Sigmoid colon (tissue), 4 donors: Measurements from ENCODE around the gene MRAS.

Experiments used
- CTCF ChIP-seq, 4 experiments: fragments of 450-650 bp in 3 of 4; fragments of 200-600 bp in 1 of 4; IDR thresholded peaks; one replicate each; pipeline ENCODE4 v1.5.1; 2016 to 2019; ENCODE audit warnings: antibody characterized with exemption in 4 of 4, mild to moderate bottlenecking in 3 of 4, moderate library complexity in 2 of 4
- POLR2A ChIP-seq, 2 donors: fragments of 450-650 bp; IDR thresholded peaks; one replicate each; pipeline ENCODE4 v1.6.1; 2016; ENCODE audit warnings: antibody characterized with exemption in 2 of 2, mild to moderate bottlenecking in 2 of 2, moderate library complexity in 2 of 2
- POLR2AphosphoS5 ChIP-seq, 4 donors: sonication (generic); formaldehyde crosslinking; IDR thresholded peaks; one replicate each; pipeline ENCODE4 v1.6.1; 2017; ENCODE audit warnings: antibody characterized with exemption in 4 of 4

GRCh38 chr3:138389144-138389601 lies 40.8 kb downstream of the MRAS start:
- TF ChIP-seq POLR2A (IDR thresholded peaks at IDR 0.05) (no peak), CTCF (IDR thresholded peaks at IDR 0.05) (no peak), POLR2AphosphoS5 (IDR thresholded peaks at IDR 0.05) (no peak)
